Sigmoid colon (tissue), 4 donors: ENCODE measurements around the gene SSTR5.

Source experiments
- CTCF ChIP-seq, 4 experiments: fragments of 450-650 bp in 3 of 4; fragments of 200-600 bp in 1 of 4; IDR thresholded peaks; one replicate each; pipeline ENCODE4 v1.5.1; 2016 to 2019; ENCODE audit warnings: antibody characterized with exemption in 4 of 4, mild to moderate bottlenecking in 3 of 4, moderate library complexity in 2 of 4
- EP300 ChIP-seq, 4 donors: sonication (generic); formaldehyde crosslinking; IDR thresholded peaks; one replicate each; pipeline ENCODE4 v1.6.1; 2017; ENCODE audit warnings: antibody characterized with exemption in 4 of 4
- POLR2A ChIP-seq, 2 donors: fragments of 450-650 bp; IDR thresholded peaks; one replicate each; pipeline ENCODE4 v1.6.1; 2016; ENCODE audit warnings: antibody characterized with exemption in 2 of 2, mild to moderate bottlenecking in 2 of 2, moderate library complexity in 2 of 2
- POLR2AphosphoS5 ChIP-seq, 4 donors: sonication (generic); formaldehyde crosslinking; IDR thresholded peaks; one replicate each; pipeline ENCODE4 v1.6.1; 2017; ENCODE audit warnings: antibody characterized with exemption in 4 of 4

GRCh38 chr16:1026784-1027500, 45.6 kb upstream of the SSTR5 start:
- no peak for TF ChIP-seq CTCF (IDR thresholded peaks at IDR 0.05)
- no peak for TF ChIP-seq EP300 (IDR thresholded peaks at IDR 0.05)
- TF ChIP-seq POLR2AphosphoS5 (IDR thresholded peaks at IDR 0.05): no peak
- TF ChIP-seq POLR2A (IDR thresholded peaks at IDR 0.05): no peak
